K562 (cell line): ENCODE results near the gene EIF4E.

Source experiments
- BACH1 ChIP-seq: fragments of 200-800 bp; sonication (Bioruptor generic); IDR thresholded peaks from 2 replicates; pipeline ENCODE4 v1.6.1; 2016; ENCODE audit warnings: missing genetic modification characterization, missing compliant biosample characterization
- CTCF ChIP-seq, 3 experiments: IDR thresholded peaks in 2 of 3; conservative IDR thresholded peaks in 1 of 3; 2 replicates each; pipeline ENCODE4 v1.5.1; 2011 to 2012; ENCODE audit warnings: low read length in 3 of 3, mild to moderate bottlenecking in 3 of 3, control low read depth in 2 of 3, improper control_type of control experiment in 1 of 3, inconsistent platforms in 1 of 3, low read depth in 1 of 3, mixed read lengths in 1 of 3, moderate library complexity in 1 of 3; ENCODE audit not compliant: insufficient read depth in 2 of 3
- E2F8 ChIP-seq: fragments of 450-650 bp; IDR thresholded peaks from 2 replicates; pipeline ENCODE4 v1.7.1; 2018; ENCODE audit warnings: mild to moderate bottlenecking, low read depth; ENCODE audit not compliant: partially characterized antibody
- ELF4 ChIP-seq: fragments of 450-650 bp; formaldehyde crosslinking; IDR thresholded peaks from 2 replicates; pipeline ENCODE4 v1.4.0; 2022; ENCODE audit warnings: missing genetic modification characterization
- EP300 ChIP-seq: IDR thresholded peaks from 2 replicates; pipeline ENCODE4 v1.6.1; 2012; ENCODE audit warnings: low read length, improper control_type of control experiment
- EP400 ChIP-seq: fragments of 450-650 bp; IDR thresholded peaks from 2 replicates; pipeline ENCODE4 v1.6.1; 2017; ENCODE audit warnings: antibody characterized with exemption, mild to moderate bottlenecking, moderate library complexity
- GABPB1 ChIP-seq: sonication (generic); formaldehyde crosslinking; IDR thresholded peaks from 2 replicates; pipeline ENCODE4 v1.8.0; 2022; ENCODE audit warnings: mild to moderate bottlenecking, missing genetic modification reagents
- POLR2A ChIP-seq: fragments of 450-650 bp; conservative IDR thresholded peaks from 2 replicates; pipeline ENCODE4 v1.6.1; 2016
- ZNF263 ChIP-seq: sonication (generic); formaldehyde crosslinking; IDR thresholded peaks from 2 replicates; pipeline ENCODE4 v1.8.0; 2022; ENCODE audit warnings: mild to moderate bottlenecking, missing genetic modification reagents, borderline replicate concordance
- TF ChIP-seq, protein P1 (sequence below), 2 experiments: fragments of 450-650 bp in 1 of 2; sonication (generic) in 1 of 2; formaldehyde crosslinking in 1 of 2; IDR thresholded peaks in 1 of 2; conservative IDR thresholded peaks in 1 of 2; 2 replicates each; pipeline versions ENCODE4 v1.6.1 to v1.8.1; 2016 to 2023; ENCODE audit warnings: mild to moderate bottlenecking in 2 of 2, moderate library complexity in 2 of 2, inconsistent platforms in 1 of 2, missing genetic modification reagents in 1 of 2

DNA sequence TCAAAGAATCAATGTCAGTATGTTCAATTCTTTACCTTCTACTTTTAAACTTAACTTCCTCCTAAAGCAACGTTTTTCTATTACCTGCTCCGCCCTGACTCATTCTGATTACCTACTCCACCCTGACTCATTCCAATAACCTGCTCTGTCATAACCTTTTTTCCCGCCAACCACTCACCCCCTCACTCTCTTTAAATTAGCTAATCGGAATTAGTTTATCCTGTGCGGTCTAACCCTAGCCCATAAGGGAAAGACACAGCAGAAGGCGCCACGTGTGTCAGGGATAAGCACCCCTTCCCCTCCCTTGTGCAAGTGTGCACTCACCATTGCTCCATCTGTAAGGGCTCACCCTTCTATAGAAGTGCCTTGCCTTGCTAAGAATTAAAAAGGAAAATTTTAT lies 64.4 kb downstream of the EIF4E start:
- TF ChIP-seq BACH1 (no peak), E2F8 (peak; percentile 91), CTCF (IDR thresholded peaks at IDR 0.05 in 2 of 3, conservative IDR thresholded peaks at IDR 0.05 in 1 of 3; ENCODE audit: insufficient read depth in 2 of 3, low read depth in 1 of 3, low read length in 3 of 3) (no peak), ZNF263 (CRISPR knock-in tag) (no peak), GABPB1 (CRISPR knock-in tag) (no peak), ELF4 (no peak), EP300 (no peak; the same call in 1 of the 2 replicates), EP400 (peak; percentile 45; the same call in 1 of the 2 replicates), POLR2A (no peak)
- TF ChIP-seq, protein P1, sequence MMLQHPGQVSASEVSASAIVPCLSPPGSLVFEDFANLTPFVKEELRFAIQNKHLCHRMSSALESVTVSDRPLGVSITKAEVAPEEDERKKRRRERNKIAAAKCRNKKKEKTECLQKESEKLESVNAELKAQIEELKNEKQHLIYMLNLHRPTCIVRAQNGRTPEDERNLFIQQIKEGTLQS (IDR thresholded peaks at IDR 0.05), result peak; percentile 80
- TF ChIP-seq, protein P1 (CRISPR knock-in tag; conservative IDR thresholded peaks at IDR 0.05), result no peak
